Activated effector memory CD4-positive, alpha-beta T cell treated with Interleukin-2 at 50 U/mL for 16 hours (primary cell): Measurements from ENCODE around the gene PTGIS.
"Not testable (repeated sequence)": the region's sequence is repeated elsewhere in the genome, so short reads cannot be mapped to it uniquely, and the experiment has no call there.

Source experiments
- DNase-seq: peaks from one replicate; pipeline ENCODE4 v3.0.0-alpha.2; 2020

The PTGIS gene

GRCh38 chr20:49579195-49579594 is 11.3 kb upstream of the PTGIS start:
- DNase-seq: no peak

GRCh38 chr20:49578436-49578835 is 10.5 kb upstream of the PTGIS start:
- DNase-seq: no peak

- DNase-seq: no peak
These were observed 7.7 kb upstream of the PTGIS start for GRCh38 chr20:49575551-49576060.

- DNase-seq: no peak
These were observed 6.0 kb upstream of the PTGIS start for GRCh38 chr20:49573900-49574416.

GRCh38 chr20:49572857-49573256 is 4.9 kb upstream of the PTGIS start:
- DNase-seq: no peak

GRCh38 chr20:49571553-49571835 is 3.6 kb upstream of the PTGIS start:
- no peak for DNase-seq

GRCh38 chr20:49570828-49571552 is 3.1 kb upstream of the PTGIS start:
- no peak for DNase-seq

DNA sequence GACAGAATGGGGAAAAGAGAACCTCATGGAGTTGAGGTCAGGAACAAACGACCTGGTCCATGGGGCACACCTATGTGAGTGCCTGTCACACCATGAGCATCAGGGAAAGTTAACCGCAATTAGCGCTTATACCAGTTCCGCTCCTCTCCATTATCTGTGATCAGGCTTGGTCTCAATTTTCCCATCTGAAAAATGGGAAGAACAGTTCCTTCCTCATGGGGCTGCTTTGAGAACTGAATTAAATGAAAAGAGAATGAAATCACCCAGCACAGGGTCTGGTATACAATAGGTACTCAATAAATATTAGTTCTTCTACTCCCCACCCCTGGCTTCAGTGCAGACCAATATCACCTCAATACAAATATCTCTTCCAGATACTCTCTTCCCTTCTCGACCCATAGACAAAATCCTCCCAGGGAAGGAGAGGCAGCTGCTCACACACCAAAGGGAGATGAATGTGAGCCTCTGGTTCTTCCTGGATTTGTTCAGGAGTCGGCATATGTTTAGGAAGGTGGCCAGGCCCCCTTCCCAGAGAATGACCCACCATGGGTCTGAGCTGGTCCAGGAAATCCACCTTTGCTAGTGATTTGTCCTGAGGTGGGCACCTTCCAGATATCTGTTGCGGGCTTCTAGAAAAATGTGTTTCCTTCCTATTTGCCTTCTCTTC is 2.4 kb upstream of the PTGIS start:
- DNase-seq: no peak

DNA sequence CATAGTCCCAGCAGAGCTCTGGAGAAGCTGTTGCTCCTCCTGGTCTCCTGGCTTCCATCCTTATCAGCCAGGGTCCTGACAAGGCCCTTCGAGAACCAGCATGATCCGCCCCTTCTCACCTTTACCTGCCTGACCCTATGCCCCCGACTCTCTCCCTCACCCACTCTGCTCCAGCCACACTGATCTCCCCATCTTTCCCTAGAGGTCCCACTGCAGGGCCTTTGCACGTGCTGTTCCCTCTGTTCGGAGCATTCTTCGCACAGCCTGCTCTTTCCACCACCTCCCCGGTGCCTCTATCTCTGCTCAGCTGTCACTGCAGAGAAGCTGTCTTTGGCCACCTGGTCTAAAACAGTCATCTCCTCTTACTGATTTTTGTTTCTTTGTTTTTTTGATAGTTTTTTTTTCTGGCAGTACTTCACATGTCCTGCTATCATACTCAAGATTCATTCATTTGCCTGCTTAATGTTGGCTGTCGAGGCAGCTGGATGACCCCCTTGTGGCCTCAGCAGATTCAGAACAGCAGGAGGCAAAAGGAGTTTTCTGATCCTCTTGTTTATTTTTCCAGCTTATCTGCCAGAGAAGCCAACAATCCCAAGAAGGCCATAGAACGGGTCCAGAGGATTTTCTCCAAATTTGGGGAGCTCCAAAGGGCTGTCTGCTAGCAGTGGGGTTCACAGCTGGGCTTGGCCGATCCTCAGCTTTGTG is 1.6 kb upstream of the PTGIS start:
- no peak for DNase-seq

DNA sequence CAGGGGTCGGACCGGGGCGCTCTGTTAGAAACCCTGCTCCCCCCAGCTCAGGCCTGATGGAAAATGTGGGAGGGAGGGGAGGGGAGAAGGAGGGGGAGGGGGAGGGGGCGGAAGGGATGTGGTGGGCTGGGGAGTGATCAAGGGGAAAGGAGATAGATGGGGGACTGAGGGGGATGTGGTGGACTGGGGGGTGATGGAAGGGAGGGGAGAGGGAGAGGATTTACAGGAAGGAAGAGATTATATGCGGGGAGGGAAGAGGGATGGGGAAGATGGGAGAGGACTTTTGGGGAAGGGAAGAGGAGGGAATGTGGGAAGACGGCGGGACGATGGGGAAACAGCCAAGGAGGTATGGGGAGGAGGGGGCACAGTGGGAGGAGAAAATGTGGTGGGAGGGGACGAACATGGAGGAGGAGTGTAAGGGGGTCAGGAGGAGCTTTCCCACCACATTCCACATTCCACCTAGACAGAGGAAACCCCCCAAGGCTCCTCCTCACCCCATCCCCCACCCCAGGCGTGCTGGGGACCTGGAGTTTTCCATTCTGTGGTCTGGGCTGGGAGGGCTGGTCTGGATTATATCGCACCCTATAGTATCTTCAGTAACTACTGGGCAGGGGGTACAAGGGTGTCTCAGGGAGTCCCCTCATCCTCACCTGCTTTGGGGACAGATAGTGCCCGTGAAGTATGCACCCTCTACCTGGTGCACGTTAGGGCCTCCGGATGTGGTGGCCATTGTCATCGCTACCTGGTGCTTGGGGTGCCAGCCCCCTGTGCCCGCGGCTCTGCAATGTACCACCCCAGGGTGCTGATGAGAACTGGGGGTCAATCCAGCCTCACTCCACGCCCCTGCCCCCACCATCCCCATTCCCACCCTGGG is 578 bp upstream of the PTGIS start:
- DNase-seq: no peak

- DNase-seq: no peak
These were observed 1.3 kb downstream of the PTGIS start for GRCh38 chr20:49566401-49567364.

- not testable (repeated sequence) for DNase-seq
These were observed 2.9 kb downstream of the PTGIS start for GRCh38 chr20:49564991-49565390.

GRCh38 chr20:49563015-49563980 is 4.6 kb downstream of the PTGIS start:
- DNase-seq: no peak

GRCh38 chr20:49562311-49563014 is 5.5 kb downstream of the PTGIS start:
- no peak for DNase-seq

- DNase-seq: no peak
These were observed 6.1 kb downstream of the PTGIS start for GRCh38 chr20:49561806-49562205.

DNA sequence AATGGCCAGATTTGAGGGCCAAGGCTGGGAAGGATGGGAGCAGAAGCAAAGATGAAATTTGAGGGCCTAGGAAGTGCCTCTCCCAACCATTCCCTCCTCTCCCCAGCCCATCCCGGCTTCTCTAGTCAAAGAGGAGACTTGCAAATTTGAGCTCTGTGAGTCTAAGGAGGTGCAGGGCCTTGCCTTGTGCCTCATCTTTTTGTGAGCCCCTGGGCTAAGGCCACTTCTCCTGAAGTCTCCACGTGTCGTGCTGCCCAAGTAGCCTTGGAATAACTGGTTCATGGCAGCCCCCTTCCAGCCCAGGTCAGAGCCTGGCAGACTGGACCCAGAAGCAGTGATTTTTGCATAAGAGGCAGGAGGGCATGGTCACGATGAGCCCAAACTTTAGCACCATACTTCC is 6.7 kb downstream of the PTGIS start:
- no peak for DNase-seq

DNA sequence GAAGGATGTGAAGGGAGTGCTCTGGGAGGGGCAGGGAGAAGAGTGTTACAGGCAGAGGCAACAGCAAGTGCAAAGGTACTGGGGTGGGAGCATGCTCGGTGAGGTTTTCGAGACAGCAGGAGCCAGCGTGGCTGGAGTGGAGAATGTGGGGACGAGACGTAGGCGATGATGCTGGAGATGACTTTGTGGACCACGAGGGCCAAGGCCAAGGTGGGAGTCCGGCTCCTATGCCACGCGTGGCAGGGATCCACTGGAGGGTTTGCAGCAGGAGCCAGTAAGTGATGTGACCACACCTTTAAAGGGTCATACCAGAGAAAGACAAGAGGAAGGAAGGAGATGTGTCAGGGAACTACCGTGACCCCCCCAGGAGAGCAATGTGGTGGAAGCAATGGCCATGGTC is 7.3 kb downstream of the PTGIS start:
- no peak for DNase-seq

- DNase-seq: no peak
These were observed 7.8 kb downstream of the PTGIS start for GRCh38 chr20:49560186-49560585.

- DNase-seq: no peak
These were observed 8.4 kb downstream of the PTGIS start for GRCh38 chr20:49559411-49560081.
